HG03432 (cell line): ENCODE data around the gene PTGR2.
"Not testable (repeated sequence)": the region's sequence is repeated elsewhere in the genome, so short reads cannot be mapped to it uniquely, and the experiment has no call there.

Experiments
- ATAC-seq: cut with Tn5 transposase; IDR thresholded peaks from one replicate; pipeline ENCODE4 v1.9.1; 2021; ENCODE audit warnings: mild to moderate bottlenecking, moderate library complexity; ENCODE audit not compliant: unreplicated experiment

PTGR2 gene

DNA sequence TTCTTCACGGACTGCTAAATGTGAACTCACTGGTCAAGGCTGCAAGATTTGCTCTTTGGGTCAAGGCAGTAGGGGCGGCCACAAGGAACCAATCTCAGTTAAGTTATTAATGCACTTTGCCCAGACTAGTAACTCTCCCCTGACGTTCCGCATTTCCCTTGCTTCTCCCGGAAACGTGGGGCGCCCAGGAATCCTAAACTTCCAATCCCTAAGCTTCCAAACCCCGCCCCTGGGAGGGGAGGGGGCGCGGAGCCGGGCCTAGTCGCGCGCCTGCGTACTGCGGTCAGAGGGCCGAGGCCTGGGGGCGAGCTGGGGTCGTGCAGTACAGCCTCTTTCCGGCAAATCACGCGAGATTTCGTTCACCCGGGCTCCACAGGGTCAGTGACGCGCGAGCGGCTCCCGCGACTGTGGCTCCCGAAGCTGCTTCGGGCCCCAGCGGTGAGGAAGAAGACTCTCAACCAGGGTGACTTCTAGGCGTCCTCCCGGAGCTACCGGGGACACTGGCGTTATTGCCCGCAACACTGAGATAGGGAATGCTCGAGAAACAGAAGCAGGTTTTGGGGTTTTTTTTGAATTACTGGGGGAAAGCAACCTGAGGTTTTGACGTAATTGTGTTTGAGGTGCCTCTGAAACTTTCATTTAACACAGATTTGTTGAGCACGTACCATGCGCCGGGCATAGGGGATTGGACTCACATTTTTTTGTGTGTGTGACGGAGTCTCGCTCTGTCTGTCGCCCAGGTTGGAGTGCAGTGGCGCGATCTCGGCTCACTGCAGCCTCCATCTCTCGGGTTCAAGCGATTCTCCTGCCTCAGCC, at the start of gene PTGR2:
Gene PTGR2, plus strand, starts transcription at position 265 of the 816 bp plus-strand sequence. CDS start 7,032 bp downstream, outside the sequence.
- peak; percentile 90 for ATAC-seq

DNA sequence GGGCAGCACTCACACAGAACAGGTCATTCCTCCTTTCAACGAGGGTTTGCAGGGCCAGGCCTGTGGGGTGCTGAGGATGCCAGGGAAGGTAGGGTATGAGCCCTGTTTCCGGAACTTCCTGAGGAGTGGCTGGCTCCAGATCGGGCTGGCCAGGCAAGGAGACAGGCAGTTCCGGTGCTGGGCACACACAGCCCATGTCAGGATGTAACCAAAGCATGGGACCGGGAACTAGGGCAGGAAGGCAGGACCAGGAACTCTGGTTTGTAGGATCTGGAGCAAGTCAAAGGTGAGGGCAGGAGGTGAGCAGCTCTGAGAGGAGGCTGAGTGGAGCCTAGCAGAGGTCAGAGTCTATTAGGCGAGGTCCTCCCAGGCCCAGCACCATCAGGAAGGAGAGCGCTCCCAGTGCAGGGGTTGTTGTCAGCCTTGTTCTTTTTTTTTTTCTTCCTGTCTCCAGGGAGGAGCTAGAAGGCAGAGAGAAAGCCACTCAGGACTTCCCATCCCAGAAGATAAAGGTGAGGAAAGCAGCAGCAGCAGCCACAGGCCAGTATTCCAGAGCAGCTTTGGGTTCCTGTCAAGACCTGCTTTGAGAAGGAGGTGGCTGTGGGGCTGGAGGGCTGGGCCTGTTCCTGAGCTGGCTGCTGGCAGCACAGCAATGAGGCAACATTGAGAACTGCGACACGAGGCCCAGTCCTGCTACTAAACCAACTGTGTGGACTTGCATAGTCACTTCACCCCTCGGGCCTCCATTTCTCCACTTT, 49.0 kb upstream of the PTGR2 start:
- ATAC-seq, result no peak

DNA sequence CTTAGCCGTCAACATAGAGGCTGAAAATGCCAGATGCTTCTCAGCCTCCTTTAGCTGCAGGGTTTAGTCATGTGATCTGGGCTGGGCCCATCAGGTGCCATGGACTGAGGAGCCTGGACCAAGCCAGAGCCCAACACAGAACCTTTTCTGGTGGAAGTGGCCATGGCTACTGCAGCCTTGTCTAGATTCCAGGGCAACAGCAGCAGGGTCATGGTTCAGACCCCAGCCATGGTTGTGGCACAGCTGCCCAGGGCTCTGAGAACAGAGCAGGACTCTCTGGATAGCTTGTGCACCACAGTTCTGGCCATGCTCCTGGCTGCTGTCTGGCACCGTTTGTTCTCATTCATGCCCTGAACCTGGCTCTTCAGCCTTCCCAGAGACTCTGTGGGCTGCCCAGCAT, 47.0 kb upstream of the PTGR2 start:
- no peak for ATAC-seq

DNA sequence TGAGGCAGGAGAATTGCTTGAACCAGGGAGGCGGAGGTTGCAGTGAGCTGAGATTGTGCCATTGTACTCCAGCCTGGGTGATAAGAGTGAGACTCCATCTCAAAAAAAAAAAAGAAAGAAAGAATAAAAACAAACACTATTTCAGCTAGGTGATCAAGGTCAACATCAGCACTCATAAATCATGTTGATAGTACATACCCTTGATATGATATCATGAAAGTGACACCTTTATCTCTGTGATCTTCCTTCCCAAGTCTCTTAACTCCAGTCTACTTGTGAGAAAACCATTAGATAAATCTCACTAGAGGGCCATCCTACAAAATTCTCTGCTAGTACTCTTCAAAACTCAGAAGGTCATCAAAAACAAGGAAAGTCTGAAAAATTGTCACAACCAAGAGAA, 44.2 kb upstream of the PTGR2 start:
- ATAC-seq, result no peak

DNA sequence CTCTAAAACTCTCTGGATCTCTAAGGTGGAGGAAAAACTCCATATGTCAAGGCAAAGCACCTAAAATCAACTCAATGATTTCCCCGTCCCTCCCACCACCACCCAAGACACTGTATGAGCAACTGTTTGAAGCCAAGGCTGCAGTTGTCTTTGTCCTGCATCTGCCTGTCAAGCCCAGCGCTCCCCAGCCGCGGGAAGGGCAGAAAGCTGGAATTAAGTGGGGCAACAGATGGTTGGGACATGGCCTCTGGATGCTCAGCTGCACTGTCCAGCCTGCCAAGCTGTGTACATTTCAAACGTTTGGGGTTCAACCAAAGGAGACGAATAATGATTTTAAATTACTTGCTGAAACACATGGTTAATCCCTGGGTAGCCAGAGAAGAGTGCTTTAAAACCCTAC, 42.2 kb upstream of the PTGR2 start:
- ATAC-seq, result no peak

DNA sequence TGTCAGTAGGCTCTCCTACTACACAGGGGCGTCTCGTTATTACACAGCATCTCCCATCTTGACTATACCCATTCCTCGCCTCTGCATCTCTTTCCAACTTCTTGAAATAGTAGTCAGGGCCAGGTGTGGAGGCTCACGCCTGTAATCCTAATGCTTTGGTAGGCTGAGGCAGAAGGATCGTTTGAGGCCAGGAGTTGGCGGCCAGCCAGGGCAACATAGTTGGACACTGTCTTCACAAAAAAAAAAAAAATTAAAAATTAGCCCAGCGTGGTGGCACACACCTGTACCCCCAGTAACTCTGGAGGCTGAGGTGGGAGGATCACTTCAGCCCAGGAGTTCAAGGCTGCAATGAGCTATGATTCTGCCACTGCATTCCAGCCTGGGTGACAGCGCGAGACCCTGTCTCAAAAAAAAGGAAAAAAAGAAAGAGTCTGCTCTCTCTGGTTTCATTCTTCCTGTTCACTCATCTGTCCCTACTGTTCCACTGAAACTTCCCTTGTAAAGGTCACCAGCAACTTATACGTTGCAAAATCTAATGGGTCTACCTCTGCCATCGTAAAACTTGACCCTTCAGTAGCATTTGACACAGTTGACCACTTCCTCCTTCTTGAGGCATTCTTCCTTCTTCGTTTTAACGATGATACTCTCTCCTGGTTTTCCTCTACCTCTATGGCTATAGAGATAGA, 41.0 kb upstream of the PTGR2 start:
- ATAC-seq, result no peak

DNA sequence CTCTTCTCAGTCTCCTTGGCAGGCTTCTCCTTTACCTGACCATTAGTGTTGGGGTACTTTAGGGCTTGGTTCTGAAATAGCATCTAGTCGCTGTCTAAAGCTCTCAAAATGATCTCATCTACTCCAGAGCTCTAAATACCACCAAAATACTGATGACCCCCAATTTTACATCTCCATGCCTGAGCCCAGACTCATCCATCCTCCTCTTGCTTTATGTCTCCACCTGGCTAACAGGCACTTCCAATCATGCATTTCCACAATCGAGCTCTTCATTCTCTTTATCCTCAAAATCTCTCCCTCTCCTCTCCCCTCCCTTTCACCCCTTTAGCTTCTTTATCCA, 40.5 kb upstream of the PTGR2 start:
- no peak for ATAC-seq

DNA sequence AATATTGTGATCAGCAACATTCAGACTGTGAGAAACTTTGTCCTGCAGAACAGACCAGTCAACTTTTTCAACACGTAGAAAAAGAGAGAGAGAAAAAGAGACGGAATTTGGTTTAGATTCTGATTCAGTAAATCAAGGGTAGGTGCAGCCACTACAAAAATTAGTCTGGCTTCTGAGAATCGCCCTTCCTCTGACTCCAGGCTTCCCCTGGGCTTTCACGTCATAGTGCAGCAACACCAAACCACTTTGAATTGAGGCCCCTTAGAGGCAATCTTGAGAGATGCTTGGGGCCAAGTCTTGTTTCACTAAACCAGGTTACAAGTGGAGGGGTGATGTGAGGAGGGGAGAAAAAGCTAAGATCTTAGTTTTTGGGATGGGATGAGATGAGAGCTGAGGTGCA, 37.5 kb upstream of the PTGR2 start:
- no peak for ATAC-seq

DNA sequence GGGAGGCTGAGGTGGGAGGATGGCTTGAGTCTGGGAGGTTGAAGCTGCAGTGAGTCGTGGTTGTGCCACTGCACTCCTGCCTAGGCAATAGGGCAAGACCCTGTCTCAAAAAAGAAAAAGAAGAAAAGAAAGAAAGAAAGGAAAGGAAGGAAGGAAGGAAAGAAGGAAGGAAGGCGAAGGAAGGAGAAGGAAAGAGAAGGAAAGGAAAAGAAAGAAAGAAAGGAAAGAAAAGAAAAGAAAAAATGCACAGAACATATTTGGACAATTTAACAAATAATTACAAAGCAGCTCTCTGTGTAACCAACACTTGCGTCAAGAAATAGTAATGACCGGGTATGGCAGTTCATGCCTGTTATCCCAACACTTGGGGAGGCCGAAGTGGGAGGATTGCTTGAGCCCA, 35.8 kb upstream of the PTGR2 start:
- ATAC-seq, result no peak

DNA sequence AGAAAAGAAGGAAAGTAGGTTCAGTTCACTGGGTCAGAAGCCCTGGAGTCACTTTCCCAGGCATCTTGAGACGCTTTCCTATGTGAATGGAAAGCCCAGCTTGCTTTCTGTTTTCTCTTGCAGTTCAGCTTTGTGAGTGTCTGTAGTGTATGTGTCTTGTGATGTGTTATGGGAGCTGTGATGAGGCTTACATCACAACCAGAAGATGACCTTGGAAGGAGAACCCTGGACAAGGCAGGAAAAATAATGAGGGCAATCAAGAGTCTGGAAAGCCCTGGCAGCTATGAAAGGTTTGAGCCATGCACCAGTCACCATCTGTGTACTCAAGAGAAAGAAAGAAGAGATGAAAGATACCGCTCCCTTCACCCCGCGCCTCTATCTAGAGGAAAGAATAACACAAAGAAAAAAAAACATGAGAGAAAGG, 35.2 kb upstream of the PTGR2 start:
- ATAC-seq, result no peak

DNA sequence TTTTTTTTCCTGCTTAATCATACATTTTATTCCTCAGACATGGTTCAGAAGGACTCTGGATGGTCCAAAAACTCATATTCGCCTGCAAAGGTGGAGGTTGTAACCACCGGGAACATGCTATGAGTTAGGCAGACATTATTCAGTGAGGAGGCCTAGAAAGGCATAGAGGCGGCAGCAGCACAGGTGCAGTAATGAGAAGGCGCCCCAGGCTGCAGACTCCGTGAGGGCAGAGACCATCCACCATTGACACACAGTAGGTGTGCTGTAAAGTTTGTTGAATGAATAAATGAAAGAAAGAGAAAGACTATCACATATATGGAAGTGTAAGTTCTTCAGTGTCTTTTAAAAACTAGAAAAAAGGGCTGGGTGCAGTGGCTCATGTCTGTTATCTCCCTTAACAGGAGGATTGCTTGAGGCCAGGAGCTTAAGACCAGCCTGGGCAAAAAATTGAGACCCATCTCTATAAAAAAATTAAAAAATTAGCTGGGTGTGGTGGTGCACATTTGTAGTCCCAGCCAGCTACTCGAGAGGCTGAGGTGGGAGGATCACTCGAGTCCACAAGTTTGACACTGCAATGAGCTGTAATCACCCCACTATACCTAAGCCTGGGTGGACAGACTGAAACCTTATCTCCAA, 34.5 kb upstream of the PTGR2 start:
- no peak for ATAC-seq

DNA sequence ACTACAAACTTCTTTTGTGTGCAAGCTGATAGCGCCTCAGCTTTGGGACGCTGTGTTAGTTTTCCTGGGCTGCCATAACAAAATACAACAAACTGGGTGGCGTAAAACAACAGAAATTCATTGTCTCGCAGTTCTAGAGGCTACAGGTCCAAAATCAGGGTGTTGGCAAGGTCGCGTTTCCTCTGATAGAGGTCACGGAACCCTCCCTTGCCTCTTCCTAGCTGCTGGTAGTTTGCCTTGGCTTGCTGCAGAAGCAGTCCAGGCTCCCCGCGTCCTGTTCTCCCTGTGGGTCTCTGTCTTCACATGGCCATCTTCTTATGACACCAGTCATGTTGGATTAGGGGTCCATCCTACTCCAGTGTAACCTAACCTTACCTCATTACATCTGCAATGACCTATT, 32.8 kb upstream of the PTGR2 start:
- no peak for ATAC-seq

DNA sequence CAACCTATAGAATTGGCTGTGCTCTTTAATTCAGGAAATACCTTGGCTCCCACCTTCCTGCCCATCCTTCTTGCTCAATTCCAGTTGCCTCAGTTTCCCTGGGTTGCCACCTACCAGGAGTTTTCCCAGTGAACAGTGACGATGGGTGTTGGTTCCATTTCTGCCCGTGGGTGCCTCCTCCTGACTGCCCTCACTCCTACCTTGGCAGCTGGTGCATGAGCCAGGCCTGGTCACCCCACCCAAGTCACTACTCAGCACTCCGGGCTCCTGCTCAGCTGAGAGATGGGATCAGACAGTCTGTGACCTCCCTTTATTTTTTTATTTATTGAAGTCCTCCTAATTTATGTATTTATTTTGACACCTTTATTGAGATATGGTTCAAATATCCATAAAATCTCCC, 31.0 kb upstream of the PTGR2 start:
- no peak for ATAC-seq

DNA sequence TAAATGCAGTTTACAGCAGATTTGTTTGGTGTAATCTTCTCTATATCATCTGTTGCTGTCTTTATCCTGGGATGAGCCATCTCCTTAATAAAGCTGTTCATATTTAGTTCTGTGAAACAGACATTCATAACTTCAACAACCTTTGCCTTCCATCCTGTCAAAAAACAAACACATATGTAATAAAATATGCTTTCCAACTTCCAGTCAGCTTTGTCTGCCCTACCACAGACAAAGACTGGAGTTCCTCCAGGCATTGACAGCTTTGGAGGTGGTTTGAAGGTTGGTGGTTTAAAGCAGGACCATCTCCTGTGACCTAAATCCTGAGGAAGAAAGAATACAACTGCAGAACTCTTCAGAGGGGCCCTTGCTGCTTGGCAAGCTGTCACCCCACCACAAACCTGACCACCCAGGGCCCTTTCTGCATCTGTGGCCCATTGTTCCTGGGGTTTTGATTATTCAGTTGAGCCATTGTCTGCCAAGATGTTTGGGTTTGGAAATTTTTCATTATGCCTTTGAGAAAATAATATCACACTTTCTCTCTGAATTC, 28.2 kb upstream of the PTGR2 start:
- ATAC-seq, result no peak

DNA sequence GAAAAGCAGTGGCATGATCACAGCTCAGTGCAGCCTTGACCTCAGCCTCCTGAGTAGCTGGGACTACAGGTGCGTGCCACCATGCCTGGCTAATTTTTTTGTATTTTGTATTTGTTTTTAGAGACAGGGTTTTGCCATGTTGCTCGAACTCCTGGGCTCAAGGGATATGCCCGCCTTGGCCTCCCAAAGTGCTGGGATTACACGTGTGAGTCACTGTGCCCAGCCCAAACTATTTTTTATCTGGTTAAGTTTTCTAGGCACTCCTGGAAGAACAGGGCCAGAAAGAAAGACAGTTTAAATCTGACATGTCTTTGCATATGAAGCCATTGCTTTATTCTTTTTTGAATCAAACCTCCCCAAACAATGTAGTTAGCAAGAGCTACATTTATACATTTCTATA, 27.5 kb upstream of the PTGR2 start:
- no peak for ATAC-seq

DNA sequence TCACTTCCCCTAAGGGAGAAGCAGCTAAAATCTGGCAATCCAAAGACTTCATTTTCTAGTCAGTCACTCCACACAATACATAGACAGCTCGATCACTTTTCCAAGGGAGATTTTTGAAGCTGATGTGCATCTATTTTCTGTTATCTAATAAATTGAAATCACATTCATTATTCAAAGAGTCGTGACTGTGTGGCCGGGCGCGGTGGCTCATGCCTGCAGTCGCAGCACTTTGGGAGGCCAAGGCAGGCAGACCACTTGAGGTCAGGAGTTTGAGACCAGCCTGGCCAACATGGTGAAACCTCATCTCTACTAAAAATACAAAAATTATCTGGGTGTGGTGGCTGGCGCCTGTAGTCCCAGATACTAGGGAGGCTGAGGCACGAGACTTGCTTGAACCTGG, 27.1 kb upstream of the PTGR2 start:
- ATAC-seq, result no peak

DNA sequence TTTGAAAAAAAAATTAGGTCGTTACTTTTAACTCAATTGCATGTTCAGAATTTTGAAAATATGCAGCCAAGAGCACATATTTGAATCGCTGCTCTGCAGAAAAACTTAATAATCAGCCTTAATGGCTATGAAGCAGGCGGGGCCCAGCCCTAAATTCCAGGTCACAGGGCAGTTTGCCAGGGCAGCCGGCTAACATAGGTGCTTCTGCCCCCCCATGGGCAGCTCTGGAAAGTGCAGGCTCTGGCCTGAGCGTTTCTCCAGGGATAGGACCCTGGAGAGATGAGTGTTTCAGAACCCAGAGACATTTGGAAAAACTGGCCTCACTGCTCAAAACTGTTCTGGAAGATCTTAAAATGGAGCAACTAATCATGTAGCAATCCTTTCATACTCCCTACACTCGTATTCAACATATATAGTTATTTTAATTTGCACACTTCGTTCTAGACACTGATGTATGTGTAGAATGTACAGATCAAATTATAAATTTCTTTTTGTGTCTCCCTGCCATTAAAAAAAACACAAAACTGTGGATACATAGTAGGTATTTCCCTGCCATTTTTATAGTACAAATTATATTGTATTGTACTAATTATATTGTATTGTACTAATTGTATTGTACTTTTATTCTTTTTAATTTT, 26.0 kb upstream of the PTGR2 start:
- no peak for ATAC-seq

DNA sequence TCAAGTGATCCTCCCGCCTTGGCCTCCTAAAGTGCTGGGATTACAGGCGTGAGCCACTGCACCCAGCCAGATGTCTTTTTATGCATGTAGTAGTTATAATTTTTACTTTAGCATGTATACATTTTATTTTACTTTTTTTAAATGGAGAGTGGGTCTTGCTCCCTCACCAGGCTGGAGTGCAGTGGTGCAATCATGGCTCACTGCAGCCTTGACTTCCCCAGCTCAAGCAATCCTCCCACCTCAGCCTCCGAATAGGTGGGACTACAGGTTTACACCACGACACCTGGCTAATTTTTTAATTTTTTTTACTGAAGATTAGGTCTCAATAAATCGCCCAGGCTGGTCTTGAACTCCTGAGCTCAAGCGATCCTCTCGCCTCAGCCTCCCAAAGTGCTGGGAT, 24.4 kb upstream of the PTGR2 start:
- not testable (repeated sequence) for ATAC-seq

DNA sequence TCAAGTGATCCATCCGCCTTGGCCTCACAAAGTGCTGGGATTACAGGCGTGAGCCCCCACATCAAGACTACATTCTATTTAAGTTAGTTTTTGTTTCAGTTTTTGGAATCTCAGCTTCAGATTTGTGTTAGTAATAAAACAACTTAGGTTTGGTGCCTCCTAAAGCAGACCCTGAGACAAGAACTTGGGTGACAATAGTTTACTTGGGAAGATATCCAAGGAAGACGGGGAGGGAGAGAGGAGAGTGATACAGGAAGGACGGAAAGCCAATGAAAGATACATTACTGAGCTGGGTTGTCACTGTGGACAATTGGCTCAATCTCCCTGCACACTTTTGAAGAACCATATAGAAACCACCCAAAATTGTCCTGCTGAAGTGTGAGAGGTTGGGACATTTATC, 22.6 kb upstream of the PTGR2 start:
- no peak for ATAC-seq

DNA sequence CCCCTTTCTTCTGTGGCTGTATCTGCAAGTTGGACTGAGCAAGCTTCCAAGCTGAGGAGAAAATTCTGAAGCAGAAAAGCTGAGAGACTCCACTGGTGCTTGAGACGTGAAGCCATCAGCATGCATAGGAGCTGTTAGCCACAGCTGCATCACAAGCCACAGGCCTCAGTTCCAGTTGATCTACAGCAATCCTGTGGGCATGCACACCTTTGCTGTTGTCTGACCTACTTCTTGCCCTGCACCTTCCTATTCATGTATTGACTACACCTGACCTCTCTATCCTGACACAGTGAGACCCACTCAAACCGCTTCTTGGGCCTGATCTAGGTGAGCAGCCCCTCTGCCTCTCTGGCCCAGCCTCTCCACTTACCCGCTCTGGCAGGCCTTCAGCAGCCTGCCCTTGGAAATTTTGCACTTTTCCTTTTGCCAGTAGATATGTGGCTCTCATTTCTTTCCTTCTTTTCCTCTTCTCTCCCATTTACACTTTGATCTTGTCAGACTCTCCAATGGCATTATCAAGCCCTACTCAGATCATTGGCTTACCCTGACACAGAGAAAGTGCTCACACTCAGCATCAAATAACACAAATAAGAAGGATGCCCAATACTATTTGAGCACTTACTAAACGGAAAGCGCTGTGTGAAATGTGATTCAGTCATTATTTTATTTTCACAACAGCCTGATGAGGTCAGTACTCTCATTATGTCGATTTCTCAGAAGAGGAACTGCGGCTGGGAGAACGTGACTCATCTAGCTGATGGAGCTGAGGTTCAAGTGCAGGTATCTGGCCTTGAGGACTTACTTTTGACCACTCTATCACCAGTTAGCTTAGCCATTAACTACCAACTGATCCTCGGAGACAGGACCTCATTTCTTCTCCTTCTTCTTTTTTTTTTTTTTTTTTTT, 21.9 kb upstream of the PTGR2 start:
- ATAC-seq, result no peak
